Bladder microvascular endothelial cell (primary cell): ENCODE measurements around the gene TMEM269. TPM values are rescaled to one million over a fixed set of nuclear protein-coding genes. Genes with fewer than 3 reads are reported as not detected.

Experiments used
- total RNA-seq: library from RNA; depleted of rRNA; stranded (reverse); fragments of >200 nt; gene quantifications from 2 replicates; pipeline ENCODE4 v1.2.3, GENCODE V29; 2014

TMEM269 gene
- not detected in 2 replicates for total RNA-seq

DNA sequence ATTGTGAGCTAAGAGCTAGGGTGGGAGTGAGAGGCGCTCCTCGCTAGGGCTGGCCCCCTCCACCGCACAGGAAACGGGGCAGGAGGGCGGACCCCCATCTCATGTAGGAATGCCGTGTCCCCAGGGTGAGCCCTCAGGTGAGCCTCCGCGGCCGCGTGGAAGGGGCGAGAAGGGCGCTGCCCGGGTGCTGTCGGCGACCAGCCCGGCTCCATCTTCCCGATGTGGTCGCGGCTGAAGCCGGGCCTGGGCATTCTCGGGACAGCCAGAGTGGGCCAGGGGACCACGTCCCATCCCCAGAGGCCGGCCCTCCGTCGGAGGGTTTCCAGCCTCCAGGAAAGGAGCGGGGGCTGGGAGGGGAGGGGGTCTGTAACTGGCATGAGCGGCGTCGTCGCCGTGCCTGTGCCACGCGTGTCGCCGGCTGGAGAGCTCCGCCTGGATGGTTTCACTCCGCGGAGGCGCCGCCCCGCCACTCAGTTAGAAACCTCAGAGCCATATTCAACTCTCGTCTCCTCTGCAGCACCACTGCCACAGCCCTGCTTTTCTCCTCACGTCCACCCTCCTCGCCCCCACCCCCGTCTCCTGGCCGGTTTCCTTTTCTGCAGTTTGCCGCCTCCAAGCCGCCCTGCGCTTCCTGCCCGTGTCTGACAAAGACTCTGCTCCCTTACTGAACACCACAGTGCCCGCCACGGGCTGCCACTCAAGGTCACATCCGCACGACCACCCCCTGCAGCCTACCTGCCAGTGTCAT, at the start of gene TMEM269:
Gene TMEM269 (plus strand): TSS at position 46 of the 748 bp plus-strand sequence. CDS start 4,903 bp downstream, outside the sequence.

GRCh38 chr1:42739753-42740700, 44.8 kb upstream of the TMEM269 start, which contains the start of gene CLDN19:
TSS of gene CLDN19 (minus strand) at chr1:42740236. CDS start at chr1:42740063, 173 bp downstream.

DNA sequence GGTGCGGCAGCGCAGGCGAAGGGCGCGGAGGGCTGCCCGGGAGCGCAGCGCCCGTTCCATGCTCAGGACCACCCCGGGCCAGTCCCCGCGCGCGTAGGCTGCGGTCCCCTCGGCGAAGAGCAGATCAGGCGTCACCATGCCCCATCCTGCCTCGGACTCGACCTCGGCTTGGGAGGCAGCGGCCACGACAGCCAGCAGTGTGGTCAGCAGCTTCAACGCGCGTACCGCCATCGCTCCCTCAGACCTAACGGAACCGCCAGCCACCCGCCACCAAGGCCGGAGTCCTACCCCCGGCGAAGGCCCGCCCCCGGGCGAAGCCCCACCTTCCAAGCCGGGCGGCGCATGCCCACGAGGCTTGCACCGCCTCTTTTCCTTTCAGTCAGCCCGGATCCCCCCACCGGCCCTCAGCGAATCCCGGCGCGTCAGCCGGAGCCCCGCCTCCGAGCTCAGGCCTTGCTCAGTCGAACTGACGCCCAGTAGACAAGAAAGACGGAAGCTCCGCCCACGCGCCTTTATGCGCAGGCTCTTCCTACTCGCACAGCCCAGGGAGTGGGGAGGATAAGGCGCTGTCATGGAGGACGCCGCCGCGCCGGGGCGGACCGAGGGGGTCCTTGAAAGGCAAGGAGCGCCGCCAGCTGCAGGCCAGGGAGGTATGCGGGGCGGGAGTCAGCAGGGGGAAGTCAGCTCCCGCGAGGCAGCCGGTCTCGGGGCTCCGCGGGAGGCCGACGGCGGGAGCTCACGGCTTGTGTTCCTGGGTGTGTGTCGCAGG, 17.9 kb upstream of the TMEM269 start, which contains the start of the genes C1orf50 and P3H1:
Gene C1orf50 (plus strand): TSS at position 509 of the 769 bp plus-strand sequence. CDS start 63 bp downstream, at position 572.
Gene P3H1 (minus strand): TSS at position 288 of the 769 bp plus-strand sequence. CDS start 57 bp downstream, at position 231.

GRCh38 chr1:42816585-42817439, 32.0 kb downstream of the TMEM269 start, which contains the start of the genes ERMAP and SVBP:
TSS of gene ERMAP (plus strand) at chr1:42817122. CDS start at chr1:42830449, 13,327 bp downstream.
TSS of gene SVBP (minus strand) at chr1:42817397. CDS start at chr1:42816544, 853 bp downstream.

GRCh38 chr1:42846257-42847110, 61.7 kb downstream of the TMEM269 start, which contains the start of gene ZNF691:
TSS of gene ZNF691 (plus strand) at chr1:42846613. CDS start at chr1:42849659, 3,046 bp downstream.

Other genes starting within 250 kb of the TMEM269 start
- gene PPIH, start 126.6 kb upstream of the TMEM269 start, total RNA-seq = 19.9 and 26.2 TPM in 2 replicates
- 629 and 744 TPM in 2 replicates for gene YBX1, start 102.6 kb upstream of the TMEM269 start, total RNA-seq
- not detected in 2 replicates for gene CLDN19, start 44.8 kb upstream of the TMEM269 start, total RNA-seq
- gene P3H1, start 18.0 kb upstream of the TMEM269 start, total RNA-seq = 72.5 and 129 TPM in 2 replicates
- 1.6 and 3.0 TPM in 2 replicates for gene C1orf50, start 17.7 kb upstream of the TMEM269 start, total RNA-seq
- 5.3 and 7.9 TPM in 2 replicates for gene ERMAP, start 32.1 kb downstream of the TMEM269 start, total RNA-seq
- gene SVBP, start 32.4 kb downstream of the TMEM269 start, total RNA-seq = 11.3 and 13.8 TPM in 2 replicates
- gene ZNF691, start 61.6 kb downstream of the TMEM269 start, total RNA-seq = 6.0 and 9.6 TPM in 2 replicates
- gene SLC2A1, start 173.9 kb downstream of the TMEM269 start, total RNA-seq = 18.8 and 36.9 TPM in 2 replicates